ENCODE measurements around the gene AHRR. TPM values are rescaled to one million over a fixed set of nuclear protein-coding genes. Genes with fewer than 3 reads are reported as not detected.

Gene AHRR
- polyA plus RNA-seq, 2 of the 4 experiments (the other 2 are of a cell fraction) = 1.2 to 1.7 TPM

DNA sequence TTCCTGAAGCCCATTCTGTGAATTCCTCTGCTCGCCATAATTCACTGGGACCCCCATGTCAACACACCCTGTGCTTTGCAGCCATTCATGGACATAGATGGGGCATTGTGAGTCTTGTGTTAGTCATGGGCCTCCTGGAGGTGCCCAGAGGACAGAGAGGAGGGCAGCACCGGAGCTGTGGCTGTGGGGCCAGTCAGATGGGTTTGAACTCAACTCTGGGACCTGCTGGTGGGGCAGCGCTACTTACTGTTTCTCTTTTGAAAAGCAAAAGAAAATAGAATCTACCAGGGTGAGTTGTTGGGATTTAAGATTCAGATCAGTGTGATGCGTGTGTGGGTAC lies 110.2 kb downstream of the AHRR start:
- H3K4me1 ChIP-seq = no peaks in the 10 kb centered on the region
- ATAC-seq (no peak), DNase-seq (ENCODE audit: low read depth in 1 of 2, low spot score in 1 of 2) (no peak), FAIRE-seq (no peak)
- CTCF ChIA-PET = interaction anchor here (0.6 to 10.7 kb wide), 28 partner anchors 8 to 386 kb away, joined by 3 to 186 read pairs (median 4); partner anchors contain the start of gene AHRR
- TF ChIP-seq SREBF2 (IDR thresholded peaks at IDR 0.05) (no peak), JUNB (IDR thresholded peaks at IDR 0.05) (no peak), TP53 (CRISPR knock-in tag; IDR thresholded peaks at IDR 0.05) (no peak), GATA3 (IDR thresholded peaks at IDR 0.05; ENCODE audit: borderline replicate concordance) (no peak), TFCP2L1 (CRISPR knock-in tag; IDR thresholded peaks at IDR 0.05) (no peak), EP300 (IDR thresholded peaks at IDR 0.05) (no peak), ZNF302 (CRISPR knock-in tag; IDR thresholded peaks at IDR 0.05) (no peak), PHF8 (IDR thresholded peaks at IDR 0.05; ENCODE audit: borderline replicate concordance, low read depth) (no peak), RCOR1 (IDR thresholded peaks at IDR 0.05; ENCODE audit: low read depth, low read length) (no peak), CHD4 (IDR thresholded peaks at IDR 0.05; ENCODE audit: borderline replicate concordance) (no peak), HDAC2 (IDR thresholded peaks at IDR 0.05) (no peak), HEYL (CRISPR knock-in tag; IDR thresholded peaks at IDR 0.05) (no peak), KDM1A (IDR thresholded peaks at IDR 0.05; ENCODE audit: low read depth) (no peak), EHMT2 (IDR thresholded peaks at IDR 0.05; ENCODE audit: low read depth) (no peak)
- TF ChIP-seq, protein P1, sequence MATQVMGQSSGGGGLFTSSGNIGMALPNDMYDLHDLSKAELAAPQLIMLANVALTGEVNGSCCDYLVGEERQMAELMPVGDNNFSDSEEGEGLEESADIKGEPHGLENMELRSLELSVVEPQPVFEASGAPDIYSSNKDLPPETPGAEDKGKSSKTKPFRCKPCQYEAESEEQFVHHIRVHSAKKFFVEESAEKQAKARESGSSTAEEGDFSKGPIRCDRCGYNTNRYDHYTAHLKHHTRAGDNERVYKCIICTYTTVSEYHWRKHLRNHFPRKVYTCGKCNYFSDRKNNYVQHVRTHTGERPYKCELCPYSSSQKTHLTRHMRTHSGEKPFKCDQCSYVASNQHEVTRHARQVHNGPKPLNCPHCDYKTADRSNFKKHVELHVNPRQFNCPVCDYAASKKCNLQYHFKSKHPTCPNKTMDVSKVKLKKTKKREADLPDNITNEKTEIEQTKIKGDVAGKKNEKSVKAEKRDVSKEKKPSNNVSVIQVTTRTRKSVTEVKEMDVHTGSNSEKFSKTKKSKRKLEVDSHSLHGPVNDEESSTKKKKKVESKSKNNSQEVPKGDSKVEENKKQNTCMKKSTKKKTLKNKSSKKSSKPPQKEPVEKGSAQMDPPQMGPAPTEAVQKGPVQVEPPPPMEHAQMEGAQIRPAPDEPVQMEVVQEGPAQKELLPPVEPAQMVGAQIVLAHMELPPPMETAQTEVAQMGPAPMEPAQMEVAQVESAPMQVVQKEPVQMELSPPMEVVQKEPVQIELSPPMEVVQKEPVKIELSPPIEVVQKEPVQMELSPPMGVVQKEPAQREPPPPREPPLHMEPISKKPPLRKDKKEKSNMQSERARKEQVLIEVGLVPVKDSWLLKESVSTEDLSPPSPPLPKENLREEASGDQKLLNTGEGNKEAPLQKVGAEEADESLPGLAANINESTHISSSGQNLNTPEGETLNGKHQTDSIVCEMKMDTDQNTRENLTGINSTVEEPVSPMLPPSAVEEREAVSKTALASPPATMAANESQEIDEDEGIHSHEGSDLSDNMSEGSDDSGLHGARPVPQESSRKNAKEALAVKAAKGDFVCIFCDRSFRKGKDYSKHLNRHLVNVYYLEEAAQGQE (IDR thresholded peaks at IDR 0.05) = no peak
- TF ChIP-seq, protein P2, sequence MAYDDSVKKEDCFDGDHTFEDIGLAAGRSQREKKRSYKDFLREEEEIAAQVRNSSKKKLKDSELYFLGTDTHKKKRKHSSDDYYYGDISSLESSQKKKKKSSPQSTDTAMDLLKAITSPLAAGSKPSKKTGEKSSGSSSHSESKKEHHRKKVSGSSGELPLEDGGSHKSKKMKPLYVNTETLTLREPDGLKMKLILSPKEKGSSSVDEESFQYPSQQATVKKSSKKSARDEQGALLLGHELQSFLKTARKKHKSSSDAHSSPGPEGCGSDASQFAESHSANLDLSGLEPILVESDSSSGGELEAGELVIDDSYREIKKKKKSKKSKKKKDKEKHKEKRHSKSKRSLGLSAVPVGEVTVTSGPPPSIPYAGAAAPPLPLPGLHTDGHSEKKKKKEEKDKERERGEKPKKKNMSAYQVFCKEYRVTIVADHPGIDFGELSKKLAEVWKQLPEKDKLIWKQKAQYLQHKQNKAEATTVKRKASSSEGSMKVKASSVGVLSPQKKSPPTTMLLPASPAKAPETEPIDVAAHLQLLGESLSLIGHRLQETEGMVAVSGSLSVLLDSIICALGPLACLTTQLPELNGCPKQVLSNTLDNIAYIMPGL (CRISPR knock-in tag; IDR thresholded peaks at IDR 0.05; ENCODE audit: borderline replicate concordance) = no peak
- TF ChIP-seq, protein P3, sequence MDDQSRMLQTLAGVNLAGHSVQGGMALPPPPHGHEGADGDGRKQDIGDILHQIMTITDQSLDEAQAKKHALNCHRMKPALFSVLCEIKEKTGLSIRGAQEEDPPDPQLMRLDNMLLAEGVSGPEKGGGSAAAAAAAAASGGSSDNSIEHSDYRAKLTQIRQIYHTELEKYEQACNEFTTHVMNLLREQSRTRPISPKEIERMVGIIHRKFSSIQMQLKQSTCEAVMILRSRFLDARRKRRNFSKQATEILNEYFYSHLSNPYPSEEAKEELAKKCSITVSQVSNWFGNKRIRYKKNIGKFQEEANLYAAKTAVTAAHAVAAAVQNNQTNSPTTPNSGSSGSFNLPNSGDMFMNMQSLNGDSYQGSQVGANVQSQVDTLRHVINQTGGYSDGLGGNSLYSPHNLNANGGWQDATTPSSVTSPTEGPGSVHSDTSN (IDR thresholded peaks at IDR 0.05) = no peak
- POLR2A ChIA-PET = no interaction called here
- no peak overlapping the region for H3K4me3 ChIP-seq
- 88% methylated on average over 4 of the region's 4 CpGs for WGBS (ENCODE audit: missing lambda C conversion rate)
- H3K27ac ChIP-seq = no peak overlapping the region
- no peak overlapping the region for H3K4me2 ChIP-seq
- H3K9me3 ChIP-seq = no peaks in the 10 kb centered on the region

DNA sequence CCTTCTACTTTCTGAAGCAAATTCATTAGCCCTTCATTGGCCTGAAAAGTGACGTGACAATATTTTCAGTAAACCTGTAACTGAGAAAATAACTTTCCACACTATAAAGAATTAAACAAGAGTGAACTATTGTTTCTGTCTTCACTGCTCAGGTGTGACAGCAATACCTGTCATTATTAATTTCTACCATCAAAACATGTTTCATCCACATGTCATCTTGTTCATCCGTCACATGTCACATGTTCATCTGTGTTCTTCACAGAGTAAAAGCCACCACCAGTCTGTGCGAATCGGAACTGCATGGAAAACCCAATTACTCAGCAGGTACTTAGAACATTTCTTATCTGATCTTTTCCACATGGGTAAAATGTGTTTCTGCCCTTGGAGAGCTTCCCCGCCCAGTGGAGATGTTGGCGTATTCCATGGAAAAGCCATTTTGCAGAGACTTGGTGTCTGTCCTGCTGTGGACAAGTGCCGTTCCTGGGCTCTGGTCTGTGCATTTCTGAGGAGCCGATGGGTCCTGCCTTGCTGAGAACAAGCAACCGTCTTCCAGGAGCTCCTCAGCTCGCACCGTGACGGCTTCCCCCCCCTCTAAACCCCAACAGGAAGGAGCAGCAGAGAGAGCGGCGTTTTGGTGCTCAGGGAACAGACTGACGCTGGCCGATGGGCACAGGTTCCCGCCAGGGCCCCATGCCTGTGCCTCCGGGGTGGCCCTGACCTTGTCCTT lies 110.8 kb downstream of the AHRR start:
- POLR2A ChIA-PET = no interaction called here
- ATAC-seq = no peak
- Histone ChIP-seq H3K27ac (no peak overlapping the region), H3K4me1 (no peaks in the 10 kb centered on the region), H3K9me3 (no peaks in the 10 kb centered on the region), H3K4me2 (no peak overlapping the region), H3K4me3 (no peak overlapping the region)
- TF ChIP-seq FOSL2 (IDR thresholded peaks at IDR 0.05) (no peak), FOSL2 (CRISPR knock-in tag; IDR thresholded peaks at IDR 0.05) (no peak), TP53 (CRISPR knock-in tag; IDR thresholded peaks at IDR 0.05) (no peak), KDM1A (IDR thresholded peaks at IDR 0.05; ENCODE audit: low read depth) (no peak)
- no peak for FAIRE-seq
- 92% methylated on average over 9 of the region's 18 CpGs for WGBS (ENCODE audit: missing lambda C conversion rate)
- CTCF ChIA-PET = interaction anchor here (0.8 to 10.7 kb wide), 9 partner anchors 9 to 244 kb away, joined by 3 to 186 read pairs (median 11); partner anchors contain the start of gene AHRR
- no peak for DNase-seq (ENCODE audit: low read depth in 1 of 2, low spot score in 1 of 2)
